Fibroblast of lung (primary cell): ENCODE data around the gene IWS1. TPM values are rescaled to one million over a fixed set of nuclear protein-coding genes. Genes with fewer than 3 reads are reported as not detected.
A peak's percentile ranks its signal among the peaks of the same experiment; 100 is the strongest.

Experiments used
- DNase-seq, 2 donors: peaks; one replicate each; pipeline versions ENCODE4 v3.0.0 to v3.0.0-alpha.2; 2010; ENCODE audit warnings: low read depth in 2 of 2
- H2AFZ ChIP-seq: 2 replicates; pipeline ENCODE4 v1.5.1; 2012; ENCODE audit warnings: low read length, control low read depth, inconsistent platforms
- H3K27ac ChIP-seq: 2 replicates; pipeline ENCODE4 v1.5.1; 2011; ENCODE audit warnings: low read length, control low read depth; ENCODE audit not compliant: insufficient read depth
- H3K27me3 ChIP-seq: 2 replicates; pipeline ENCODE4 v1.5.1; 2011; ENCODE audit warnings: mild to moderate bottlenecking, low read length; ENCODE audit not compliant: control insufficient read depth, insufficient read depth
- H3K36me3 ChIP-seq: 2 replicates; pipeline ENCODE4 v1.5.1; 2011; ENCODE audit warnings: low read length; ENCODE audit not compliant: control insufficient read depth, insufficient read depth
- H3K4me1 ChIP-seq: 2 replicates; pipeline ENCODE4 v1.5.1; 2011; ENCODE audit warnings: low read length; ENCODE audit not compliant: control insufficient read depth, insufficient read depth; ENCODE audit errors: extremely low read depth
- H3K4me2 ChIP-seq: 2 replicates; pipeline ENCODE4 v1.5.1; 2011; ENCODE audit warnings: low read length, control low read depth; ENCODE audit not compliant: insufficient read depth; ENCODE audit errors: extremely low read depth
- H3K4me3 ChIP-seq, 4 experiments: fragments of 200-600 bp in 1 of 4; sonication (generic) in 1 of 4; replicated peaks in 1 of 4; 2 replicates each; pipeline ENCODE4 v1.5.1; 2011 to 2016; ENCODE audit warnings: low read length in 4 of 4, low read depth in 3 of 4, mild to moderate bottlenecking in 3 of 4, control low read depth in 2 of 4, inconsistent platforms in 1 of 4, mixed read lengths in 1 of 4; ENCODE audit not compliant: insufficient read depth in 1 of 4; ENCODE audit errors: control extremely low read depth in 1 of 4
- H3K79me2 ChIP-seq: 2 replicates; pipeline ENCODE4 v1.5.1; 2012; ENCODE audit warnings: mild to moderate bottlenecking, low read length, inconsistent platforms; ENCODE audit not compliant: control insufficient read depth, insufficient read depth
- H3K9ac ChIP-seq: 2 replicates; pipeline ENCODE4 v1.5.1; 2011; ENCODE audit warnings: mild to moderate bottlenecking, low read length, control low read depth; ENCODE audit not compliant: insufficient read depth
- H3K9me3 ChIP-seq: 2 replicates; pipeline ENCODE4 v1.5.1; 2012; ENCODE audit warnings: low read depth, low read length; ENCODE audit not compliant: control insufficient read depth, insufficient read depth
- H4K20me1 ChIP-seq: 2 replicates; pipeline ENCODE4 v1.5.1; 2011; ENCODE audit warnings: low read length; ENCODE audit not compliant: control insufficient read depth, insufficient read depth; ENCODE audit errors: extremely low read depth
- EZH2 ChIP-seq: IDR thresholded peaks from 2 replicates; pipeline ENCODE4 v1.5.1; 2012; ENCODE audit warnings: low read length, control low read depth, mild to moderate bottlenecking; ENCODE audit errors: missing control alignments
- polyA plus RNA-seq, 2 donors: library from polyadenylated mRNA; depleted of rRNA in 1 of 2; stranded (reverse) in 1 of 2; unstranded in 1 of 2; fragments of >200 nt; gene quantifications; 2 replicates each; pipeline ENCODE4 v1.2.1, GENCODE V29; 2011 to 2012; ENCODE audit warnings: missing spikeins in 1 of 2
- total RNA-seq: library from RNA; depleted of rRNA; stranded (reverse); fragments of >200 nt; gene quantifications from 2 replicates; pipeline ENCODE4 v1.2.1, GENCODE V29; 2014
- TF ChIP-seq, protein P1 (sequence below), 2 donors: IDR thresholded peaks in 1 of 2; conservative IDR thresholded peaks in 1 of 2; 1 replicate in 1 of 2; 2 replicates in 1 of 2; pipeline ENCODE4 v1.5.1; 2011 to 2012; ENCODE audit warnings: low read length in 2 of 2, control low read depth in 1 of 2, inconsistent platforms in 1 of 2, low read depth in 1 of 2, mild to moderate bottlenecking in 1 of 2

The IWS1 gene
- total and polyA plus RNA-seq, 2 donors (not counting 1 experiment from before 2014, with no cell fraction given), result 44.1 to 56.0 TPM

GRCh38 chr2:127448526-127448925 lies 77.8 kb downstream of the IWS1 start:
- Histone ChIP-seq H3K27ac (no peak overlapping the region), H3K4me1 (no peaks in the 10 kb centered on the region), H3K27me3 (no peaks in the 10 kb centered on the region)

DNA sequence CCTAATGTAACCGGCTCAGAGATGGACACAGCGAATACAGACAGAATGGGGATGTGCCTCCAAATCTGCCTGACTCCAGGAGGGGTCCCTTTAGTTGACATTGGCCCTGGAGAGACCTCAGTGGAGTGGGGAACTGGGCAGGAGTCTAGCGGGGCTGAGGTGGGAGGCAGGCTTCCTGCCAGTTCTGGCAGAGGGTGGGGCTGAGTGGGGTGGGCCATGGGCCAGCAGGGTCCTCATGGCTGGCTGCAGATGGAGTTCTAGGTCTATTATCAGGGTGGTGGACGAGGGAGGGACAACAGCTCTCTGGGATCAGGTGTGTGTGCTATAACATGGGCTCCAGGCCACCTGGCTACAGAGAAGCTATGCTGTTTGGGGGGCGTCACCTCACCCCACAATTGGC lies 86.9 kb downstream of the IWS1 start:
- Histone ChIP-seq H3K27me3 (no peaks in the 10 kb centered on the region), H2AFZ (no peak overlapping the region), H3K27ac (no peak overlapping the region), H3K4me1 (no peaks in the 10 kb centered on the region), H3K4me2 (no peak overlapping the region), H3K9me3 (no peaks in the 10 kb centered on the region), H4K20me1 (no peaks in the 10 kb centered on the region), H3K36me3 (no peaks in the 10 kb centered on the region), H3K4me3 (no peak overlapping the region), H3K9ac (no peak overlapping the region), H3K79me2 (no peaks in the 10 kb centered on the region)
- no peak for TF ChIP-seq EZH2
- TF ChIP-seq, protein P1, sequence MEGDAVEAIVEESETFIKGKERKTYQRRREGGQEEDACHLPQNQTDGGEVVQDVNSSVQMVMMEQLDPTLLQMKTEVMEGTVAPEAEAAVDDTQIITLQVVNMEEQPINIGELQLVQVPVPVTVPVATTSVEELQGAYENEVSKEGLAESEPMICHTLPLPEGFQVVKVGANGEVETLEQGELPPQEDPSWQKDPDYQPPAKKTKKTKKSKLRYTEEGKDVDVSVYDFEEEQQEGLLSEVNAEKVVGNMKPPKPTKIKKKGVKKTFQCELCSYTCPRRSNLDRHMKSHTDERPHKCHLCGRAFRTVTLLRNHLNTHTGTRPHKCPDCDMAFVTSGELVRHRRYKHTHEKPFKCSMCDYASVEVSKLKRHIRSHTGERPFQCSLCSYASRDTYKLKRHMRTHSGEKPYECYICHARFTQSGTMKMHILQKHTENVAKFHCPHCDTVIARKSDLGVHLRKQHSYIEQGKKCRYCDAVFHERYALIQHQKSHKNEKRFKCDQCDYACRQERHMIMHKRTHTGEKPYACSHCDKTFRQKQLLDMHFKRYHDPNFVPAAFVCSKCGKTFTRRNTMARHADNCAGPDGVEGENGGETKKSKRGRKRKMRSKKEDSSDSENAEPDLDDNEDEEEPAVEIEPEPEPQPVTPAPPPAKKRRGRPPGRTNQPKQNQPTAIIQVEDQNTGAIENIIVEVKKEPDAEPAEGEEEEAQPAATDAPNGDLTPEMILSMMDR (conservative IDR thresholded peaks at IDR 0.05 in 1 of 2, IDR thresholded peaks at IDR 0.05 in 1 of 2; ENCODE audit: low read depth in 1 of 2, low read length in 2 of 2), result no peak
- DNase-seq, result no peak

More at GRCh38 chr2:127448526-127448925, 77.8 kb downstream of the IWS1 start:
- Histone ChIP-seq H3K36me3 (no peaks in the 10 kb centered on the region), H3K4me3 (no peak overlapping the region), H2AFZ (no peak overlapping the region), H3K4me2 (no peak overlapping the region), H4K20me1 (no peaks in the 10 kb centered on the region), H3K9ac (no peak overlapping the region), H3K79me2 (no peaks in the 10 kb centered on the region), H3K9me3 (no peaks in the 10 kb centered on the region)
- TF ChIP-seq, protein P1 (conservative IDR thresholded peaks at IDR 0.05 in 1 of 2, IDR thresholded peaks at IDR 0.05 in 1 of 2; ENCODE audit: low read depth in 1 of 2, low read length in 2 of 2), result no peak
- TF ChIP-seq EZH2, result no peak
- peak; percentile 15 to 50 for DNase-seq

DNA sequence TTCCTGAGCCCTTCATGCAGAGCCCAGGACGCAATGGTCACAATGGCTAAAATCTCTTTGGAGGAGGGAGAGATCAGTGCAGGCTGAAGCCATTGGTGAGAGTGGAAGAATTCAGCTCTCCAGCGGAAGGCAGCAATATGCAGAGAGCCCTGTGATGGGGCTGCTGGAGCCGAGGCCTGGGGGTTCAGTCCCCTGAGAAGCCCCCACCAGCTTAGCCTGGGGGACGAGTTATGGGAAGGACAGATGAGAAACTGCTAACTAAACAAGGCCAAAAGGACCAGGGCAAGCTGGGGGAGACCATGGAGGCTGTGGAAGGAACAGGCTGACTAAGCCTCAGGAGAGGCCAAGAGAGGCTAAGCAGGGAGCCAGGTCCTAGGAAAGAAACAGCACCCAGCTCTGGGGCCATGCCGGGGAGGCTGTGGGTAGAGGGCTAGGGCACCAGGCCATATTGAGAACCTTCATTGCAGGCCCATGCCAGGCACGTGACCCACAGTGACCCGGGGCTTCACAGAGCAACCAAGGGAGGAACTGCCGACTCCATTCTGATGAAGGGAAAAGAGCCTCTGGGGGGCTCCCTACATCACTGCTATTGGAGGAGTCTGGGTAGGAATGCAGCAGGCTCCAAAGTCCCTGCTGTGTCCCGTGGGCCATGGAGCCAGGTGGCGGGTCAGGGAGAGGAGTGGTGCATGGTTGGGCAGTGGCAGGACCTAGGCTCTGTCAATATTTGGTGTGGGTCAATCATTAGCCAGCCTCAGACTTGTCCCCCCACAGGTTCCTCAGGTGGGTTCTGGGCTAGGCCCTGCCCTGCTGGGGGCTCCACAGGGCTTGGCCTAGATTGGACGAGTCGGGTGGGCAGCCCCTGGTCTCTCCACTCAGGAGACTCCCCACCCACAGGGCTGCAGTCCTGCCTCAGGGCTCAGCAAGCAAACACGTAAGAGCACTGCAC lies 88.2 kb downstream of the IWS1 start:
- no peaks in the 10 kb centered on the region for H3K4me1 ChIP-seq
- no peak for TF ChIP-seq EZH2
- TF ChIP-seq, protein P1 (conservative IDR thresholded peaks at IDR 0.05 in 1 of 2, IDR thresholded peaks at IDR 0.05 in 1 of 2; ENCODE audit: low read depth in 1 of 2, low read length in 2 of 2), result no peak
- no peak overlapping the region for H3K4me2 ChIP-seq

More for the DNA sequence above, 88.2 kb downstream of the IWS1 start:
- H2AFZ ChIP-seq, result no peak overlapping the region
- no peak for DNase-seq
- no peak overlapping the region for H3K4me3 ChIP-seq
- H3K9ac ChIP-seq, result no peak overlapping the region
- no peaks in the 10 kb centered on the region for H3K27me3 ChIP-seq
- H3K9me3 ChIP-seq, result no peaks in the 10 kb centered on the region
- H4K20me1 ChIP-seq, result no peaks in the 10 kb centered on the region
- H3K27ac ChIP-seq, result no peak overlapping the region
- H3K79me2 ChIP-seq, result no peaks in the 10 kb centered on the region
- H3K36me3 ChIP-seq, result no peaks in the 10 kb centered on the region
